ENCODE data around the gene LEMD2. TPM values are rescaled to one million over a fixed set of nuclear protein-coding genes. Genes with fewer than 3 reads are reported as not detected.

The LEMD2 gene
- polyA plus RNA-seq, 1 donor (not counting 4 experiments of a cell fraction or from before 2014, with no cell fraction given) = 48.6 TPM

GRCh38 chr6:33789550-33789895 is 593 bp upstream of the LEMD2 start:
- no peaks in the 10 kb centered on the region for H3K9me3 ChIP-seq (ENCODE audit: control insufficient read depth, low read depth, low read length)
- H4K20me1 ChIP-seq (ENCODE audit: control insufficient read depth, extremely low read depth, insufficient read depth, low read length) = peaks cover 7% of the 10 kb centered on the region
- no peak for DNase-seq (ENCODE audit: low read depth, low spot score)
- peak overlapping the region; percentile 60 for H2AFZ ChIP-seq (ENCODE audit: control insufficient read depth, low read length)
- peaks cover 8% of the 10 kb centered on the region for H3K27me3 ChIP-seq (ENCODE audit: control insufficient read depth, extremely low read depth, insufficient read depth, low read length)
- peaks cover 6 to 15% of the 10 kb centered on the region in 2 experiments for H3K36me3 ChIP-seq (ENCODE audit: control insufficient read depth in 2 of 2, extremely low read depth in 1 of 2, insufficient read depth in 2 of 2, low read length in 2 of 2)
- peak overlapping the region; percentile 61 to 80 (median 79) for H3K4me3 ChIP-seq (ENCODE audit: control insufficient read depth in 2 of 3, extremely low read depth in 1 of 3, insufficient read depth in 2 of 3, low read depth in 1 of 3, low read length in 3 of 3)
- no peaks in the 10 kb centered on the region for H3K9me1 ChIP-seq (ENCODE audit: control insufficient read depth, extremely low read depth, insufficient read depth, low read length)
- peaks cover 37% of the 10 kb centered on the region for H3K79me2 ChIP-seq (ENCODE audit: control insufficient read depth, insufficient read depth, low read length)
- FAIRE-seq = no peak
- H3K4me1 ChIP-seq (ENCODE audit: control insufficient read depth, extremely low read depth, insufficient read depth, low read length) = peaks cover 26% of the 10 kb centered on the region
- H3K4me2 ChIP-seq (ENCODE audit: control insufficient read depth, extremely low read depth, insufficient read depth, low read depth, low read length) = peak overlapping the region; percentile 99
- no peak overlapping the region for H3K9ac ChIP-seq (ENCODE audit: control insufficient read depth, extremely low read depth, insufficient read depth, low read length)
- dilution Hi-C loops (cut with MboI; ENCODE audit: extremely low pct_ligation_motif_present, low sequenced_read_pairs) = no loop called here
- TF ChIP-seq EZH2 (IDR thresholded peaks at IDR 0.05; ENCODE audit: low read length) = no peak
- no peak for TF ChIP-seq CTCF (optimal IDR thresholded peaks at IDR 0.05 in 1 of 3, IDR thresholded peaks at IDR 0.05 in 1 of 3, conservative IDR thresholded peaks at IDR 0.05 in 1 of 3; ENCODE audit: extremely low read depth in 1 of 3, insufficient read depth in 2 of 3, low read length in 3 of 3)
- H3K27ac ChIP-seq (ENCODE audit: control insufficient read depth, insufficient read depth, low read length) = peak overlapping the region; percentile 8

- DNase-seq (ENCODE audit: low read depth, low spot score) (no peak), FAIRE-seq (no peak)
- no peaks in the 10 kb centered on the region for H3K9me3 ChIP-seq (ENCODE audit: control insufficient read depth, low read depth, low read length)
- peak overlapping the region; percentile 99 for H3K4me2 ChIP-seq (ENCODE audit: control insufficient read depth, extremely low read depth, insufficient read depth, low read depth, low read length)
- TF ChIP-seq EZH2 (IDR thresholded peaks at IDR 0.05; ENCODE audit: low read length) (no peak), CTCF (optimal IDR thresholded peaks at IDR 0.05 in 1 of 3, IDR thresholded peaks at IDR 0.05 in 1 of 3, conservative IDR thresholded peaks at IDR 0.05 in 1 of 3; ENCODE audit: extremely low read depth in 1 of 3, insufficient read depth in 2 of 3, low read length in 3 of 3) (no peak)
- peaks cover 26% of the 10 kb centered on the region for H3K4me1 ChIP-seq (ENCODE audit: control insufficient read depth, extremely low read depth, insufficient read depth, low read length)
- H4K20me1 ChIP-seq (ENCODE audit: control insufficient read depth, extremely low read depth, insufficient read depth, low read length) = peaks cover 7% of the 10 kb centered on the region
- H3K79me2 ChIP-seq (ENCODE audit: control insufficient read depth, insufficient read depth, low read length) = peaks cover 41% of the 10 kb centered on the region
- peak overlapping the region; percentile 90 for H3K9ac ChIP-seq (ENCODE audit: control insufficient read depth, extremely low read depth, insufficient read depth, low read length)
- peaks cover 2% of the 10 kb centered on the region for H3K27me3 ChIP-seq (ENCODE audit: control insufficient read depth, extremely low read depth, insufficient read depth, low read length)
- H3K4me3 ChIP-seq (ENCODE audit: control insufficient read depth in 2 of 3, extremely low read depth in 1 of 3, insufficient read depth in 2 of 3, low read depth in 1 of 3, low read length in 3 of 3) = peak overlapping the region; percentile 61 to 80 (median 79)
- no peaks in the 10 kb centered on the region for H3K9me1 ChIP-seq (ENCODE audit: control insufficient read depth, extremely low read depth, insufficient read depth, low read length)
- dilution Hi-C loops (cut with MboI; ENCODE audit: extremely low pct_ligation_motif_present, low sequenced_read_pairs) = no loop called here
- H2AFZ ChIP-seq (ENCODE audit: control insufficient read depth, low read length) = peak overlapping the region; percentile 11
- H3K36me3 ChIP-seq (ENCODE audit: control insufficient read depth in 2 of 2, extremely low read depth in 1 of 2, insufficient read depth in 2 of 2, low read length in 2 of 2) = peaks cover 11 to 23% of the 10 kb centered on the region in 2 experiments
- peak overlapping the region; percentile 82 for H3K27ac ChIP-seq (ENCODE audit: control insufficient read depth, insufficient read depth, low read length)
Measured at GRCh38 chr6:33787954-33788693, 806 bp downstream of the LEMD2 start.

Measured in keratinocyte (primary cell).